ENCODE results near the gene DGKZ.
"Not testable (repeated sequence)": the region's sequence is repeated elsewhere in the genome, so short reads cannot be mapped to it uniquely, and the experiment has no call there.

DGKZ gene

DNA sequence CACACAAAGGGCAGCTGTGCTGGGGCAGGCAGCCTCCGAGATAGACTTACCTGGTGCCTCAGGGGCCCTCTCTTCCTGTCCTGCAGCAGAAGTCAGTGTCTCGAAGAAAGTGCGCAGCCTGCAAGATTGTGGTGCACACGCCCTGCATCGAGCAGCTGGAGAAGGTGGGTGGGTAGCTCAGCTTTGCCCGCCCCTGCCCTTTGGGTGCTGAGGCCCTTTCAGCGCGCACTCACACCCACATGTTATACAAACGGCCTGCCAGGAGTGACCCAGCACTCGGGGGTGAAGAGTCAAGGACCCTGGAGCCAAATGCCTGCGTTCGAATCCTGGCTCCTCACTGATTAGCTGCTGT is 20.6 kb downstream of the DGKZ start:
- peak; percentile 5 for TF ChIP-seq CTCF (IDR thresholded peaks at IDR 0.05)
- H3K27ac Mint-ChIP-seq: no peak overlapping the region
- no peaks in the 10 kb centered on the region for H3K9me3 Mint-ChIP-seq
- H3K27me3 Mint-ChIP-seq (ENCODE audit: low read depth, poor library complexity): peaks cover 4% of the 10 kb centered on the region
- peaks cover 72% of the 10 kb centered on the region for H3K4me1 Mint-ChIP-seq
- no peak overlapping the region for H3K4me3 Mint-ChIP-seq
- peaks cover 10% of the 10 kb centered on the region for H3K36me3 Mint-ChIP-seq (ENCODE audit: low read depth)
- no peak for DNase-seq

- no peak overlapping the region for H3K4me3 Mint-ChIP-seq
Observed at GRCh38 chr11:46369458-46370152, 22.3 kb downstream of the DGKZ start.

GRCh38 chr11:46370253-46370652 is 23.0 kb downstream of the DGKZ start:
- Mint-ChIP-seq H3K4me3 (no peak overlapping the region), H3K27ac (no peak overlapping the region), H3K9me3 (no peaks in the 10 kb centered on the region), H3K4me1 (peaks cover 48% of the 10 kb centered on the region), H3K36me3 (ENCODE audit: low read depth) (peaks cover 14% of the 10 kb centered on the region), H3K27me3 (ENCODE audit: low read depth, poor library complexity) (peaks cover under 1% of the 10 kb centered on the region)
- no peak for DNase-seq
- no peak for TF ChIP-seq CTCF (IDR thresholded peaks at IDR 0.05)

More at GRCh38 chr11:46369458-46370152, 22.3 kb downstream of the DGKZ start:
- Mint-ChIP-seq H3K27me3 (ENCODE audit: low read depth, poor library complexity) (peaks cover 4% of the 10 kb centered on the region), H3K27ac (no peak overlapping the region), H3K4me1 (peaks cover 55% of the 10 kb centered on the region), H3K36me3 (ENCODE audit: low read depth) (peaks cover 10% of the 10 kb centered on the region), H3K9me3 (no peaks in the 10 kb centered on the region)
- peak; percentile 83 for DNase-seq
- peak; percentile 93 for TF ChIP-seq CTCF (IDR thresholded peaks at IDR 0.05)

- H3K9me3 Mint-ChIP-seq; H3K4me3 Mint-ChIP-seq; DNase-seq; H3K27ac Mint-ChIP-seq; H3K27me3 Mint-ChIP-seq (ENCODE audit: low read depth, poor library complexity): not testable (repeated sequence)
- peaks cover 14% of the 10 kb centered on the region for H3K36me3 Mint-ChIP-seq (ENCODE audit: low read depth)
- H3K4me1 Mint-ChIP-seq: peaks cover 38% of the 10 kb centered on the region
Observed at GRCh38 chr11:46371262-46371661, 24.0 kb downstream of the DGKZ start.

DNA sequence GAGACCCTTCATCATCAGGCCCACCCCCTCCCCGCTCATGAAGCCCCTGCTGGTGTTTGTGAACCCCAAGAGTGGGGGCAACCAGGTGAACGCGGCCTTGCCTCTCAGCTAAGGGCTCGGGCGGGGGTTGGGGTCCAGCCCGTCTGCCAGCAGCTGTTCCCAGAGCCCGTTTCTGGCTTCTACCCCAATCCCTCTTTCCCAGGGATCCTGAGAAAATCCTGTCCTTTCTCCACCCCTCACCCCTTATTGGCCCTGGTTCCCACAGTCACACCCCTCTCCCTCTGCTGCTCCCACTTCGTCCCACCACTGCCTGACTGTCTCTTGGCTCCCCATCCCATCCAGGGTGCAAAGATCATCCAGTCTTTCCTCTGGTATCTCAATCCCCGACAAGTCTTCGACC is 24.8 kb downstream of the DGKZ start:
- no peak for TF ChIP-seq CTCF (IDR thresholded peaks at IDR 0.05)
- H3K4me1 Mint-ChIP-seq: peaks cover 35% of the 10 kb centered on the region
- no peak for DNase-seq
- H3K9me3 Mint-ChIP-seq: no peaks in the 10 kb centered on the region
- no peak overlapping the region for H3K4me3 Mint-ChIP-seq
- no peak overlapping the region for H3K27ac Mint-ChIP-seq
- H3K27me3 Mint-ChIP-seq (ENCODE audit: low read depth, poor library complexity): no peaks in the 10 kb centered on the region
- H3K36me3 Mint-ChIP-seq (ENCODE audit: low read depth): peaks cover 14% of the 10 kb centered on the region

GRCh38 chr11:46372501-46372900 is 25.2 kb downstream of the DGKZ start:
- not testable (repeated sequence) for H3K4me3 Mint-ChIP-seq; H3K9me3 Mint-ChIP-seq; H3K27ac Mint-ChIP-seq; DNase-seq; H3K27me3 Mint-ChIP-seq (ENCODE audit: low read depth, poor library complexity)
- Mint-ChIP-seq H3K36me3 (ENCODE audit: low read depth) (peaks cover 16% of the 10 kb centered on the region), H3K4me1 (peaks cover 34% of the 10 kb centered on the region)

Measured in nephron progenitor cell (in vitro differentiated cells).